HEK293T (cell line): ENCODE data around the gene PDGFA.
"Not testable (repeated sequence)": the region's sequence is repeated elsewhere in the genome, so short reads cannot be mapped to it uniquely, and the experiment has no call there.

Source experiments
- CTCF ChIA-PET: fragments of 350-600 bp; formaldehyde crosslinking; extraction: SDS; loops from one replicate; lab custom pipeline; 2021; ENCODE audit warnings: antibody characterized with exemption, inconsistent platforms; lab: Yijun Ruan, JAX
- POLR2A ChIA-PET: fragments of 350-600 bp; formaldehyde crosslinking; extraction: SDS; loops from one replicate; lab custom pipeline; 2020; ENCODE audit warnings: antibody characterized with exemption, inconsistent platforms; lab: Yijun Ruan, JAX
- DNase-seq: peaks from one replicate; pipeline ENCODE4 v3.0.0; 2012; ENCODE audit warnings: mixed read lengths; ENCODE audit errors: extremely low spot score
- ARNT ChIP-seq: fragments of 450-650 bp; IDR thresholded peaks from 2 replicates; pipeline ENCODE4 v1.6.1; 2017; ENCODE audit warnings: mild to moderate bottlenecking
- BHLHE40 ChIP-seq: fragments of 450-650 bp; IDR thresholded peaks from 2 replicates; pipeline ENCODE4 v1.6.1; 2016; ENCODE audit warnings: mild to moderate bottlenecking, moderate library complexity, borderline replicate concordance
- CTBP1 ChIP-seq: fragments of 450-650 bp; IDR thresholded peaks from 2 replicates; pipeline ENCODE4 v1.6.1; 2016; ENCODE audit warnings: borderline replicate concordance
- ELF4 ChIP-seq: fragments of 450-650 bp; IDR thresholded peaks from 2 replicates; pipeline ENCODE4 v1.6.1; 2017; ENCODE audit warnings: antibody characterized with exemption
- FOXA1 ChIP-seq: fragments of 450-650 bp; IDR thresholded peaks from 2 replicates; pipeline ENCODE4 v1.6.1; 2016; ENCODE audit warnings: mild to moderate bottlenecking
- FOXK2 ChIP-seq: fragments of 450-650 bp; IDR thresholded peaks from 2 replicates; pipeline ENCODE4 v1.6.1; 2016; ENCODE audit warnings: mild to moderate bottlenecking
- FOXM1 ChIP-seq: fragments of 450-650 bp; IDR thresholded peaks from 2 replicates; pipeline ENCODE4 v1.6.1; 2017; ENCODE audit warnings: mild to moderate bottlenecking, borderline replicate concordance
- HDGF ChIP-seq: fragments of 450-650 bp; IDR thresholded peaks from 2 replicates; pipeline ENCODE4 v1.6.1; 2017; ENCODE audit warnings: antibody characterized with exemption, borderline replicate concordance
- L3MBTL2 ChIP-seq: fragments of 450-650 bp; conservative IDR thresholded peaks from 2 replicates; pipeline ENCODE4 v1.6.1; 2016; ENCODE audit warnings: mild to moderate bottlenecking
- LEF1 ChIP-seq: fragments of 450-650 bp; IDR thresholded peaks from 2 replicates; pipeline ENCODE4 v1.6.1; 2017; ENCODE audit warnings: mild to moderate bottlenecking, borderline replicate concordance
- NFRKB ChIP-seq: fragments of 450-650 bp; IDR thresholded peaks from 2 replicates; pipeline ENCODE4 v1.6.1; 2016; ENCODE audit warnings: mild to moderate bottlenecking, moderate library complexity
- SP1 ChIP-seq: fragments of 450-650 bp; IDR thresholded peaks from 2 replicates; pipeline ENCODE4 v1.6.1; 2017
- SUZ12 ChIP-seq: fragments of 450-650 bp; IDR thresholded peaks from 2 replicates; pipeline ENCODE4 v1.6.1; 2016; ENCODE audit warnings: mild to moderate bottlenecking
- TARDBP ChIP-seq: fragments of 450-650 bp; IDR thresholded peaks from 2 replicates; pipeline ENCODE4 v1.6.1; 2016
- ZNF384 ChIP-seq: fragments of 450-650 bp; IDR thresholded peaks from 2 replicates; pipeline ENCODE4 v1.6.1; 2016
- TF ChIP-seq, protein P1 (sequence below): fragments of 450-650 bp; IDR thresholded peaks from 2 replicates; pipeline ENCODE4 v1.6.1; 2016

Gene PDGFA

DNA sequence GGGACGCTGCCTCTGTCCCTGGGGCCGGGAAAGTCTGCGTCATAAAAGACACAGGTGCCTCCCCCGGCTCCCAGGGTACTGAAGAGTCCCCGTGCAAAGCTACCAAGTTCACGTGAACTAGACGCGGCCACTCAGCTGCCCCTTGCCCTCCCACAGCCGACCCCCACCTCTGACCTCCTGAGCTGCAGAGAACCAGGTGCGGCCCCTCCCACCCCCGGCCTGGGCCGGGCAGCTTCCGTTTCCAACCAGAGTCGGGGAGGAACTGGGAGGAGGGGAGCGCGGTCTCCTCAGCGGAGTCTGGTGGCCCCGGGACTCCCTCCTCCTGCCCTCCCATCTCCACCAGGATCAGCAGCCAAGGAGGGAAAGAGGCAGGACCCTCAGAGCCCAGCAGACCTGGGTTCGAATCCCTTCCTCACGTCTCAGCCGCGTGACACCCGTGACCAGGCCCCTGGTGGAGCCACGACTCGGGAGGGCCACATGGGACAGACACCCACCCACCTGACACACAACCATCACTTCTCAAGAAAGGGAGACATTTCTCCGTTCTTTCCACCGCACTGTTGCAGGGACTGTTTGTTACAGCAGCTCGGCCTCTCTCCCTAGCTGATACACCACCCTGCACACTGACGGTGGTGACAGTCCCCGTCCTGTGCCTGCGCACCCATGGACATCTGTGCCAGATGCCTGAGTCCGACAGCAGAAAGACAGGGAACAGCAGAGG is 37.4 kb upstream of the PDGFA start:
- ChIA-PET POLR2A (no interaction called here), CTCF (interaction anchor here (0.6 kb wide), 1 partner anchor 123 kb away, joined by 6 read pairs; no protein-coding TSS in a partner anchor)
- no peak for DNase-seq
- TF ChIP-seq NFRKB: no peak
- no peak for TF ChIP-seq FOXA1
- no peak for TF ChIP-seq FOXM1
- TF ChIP-seq, protein P1, sequence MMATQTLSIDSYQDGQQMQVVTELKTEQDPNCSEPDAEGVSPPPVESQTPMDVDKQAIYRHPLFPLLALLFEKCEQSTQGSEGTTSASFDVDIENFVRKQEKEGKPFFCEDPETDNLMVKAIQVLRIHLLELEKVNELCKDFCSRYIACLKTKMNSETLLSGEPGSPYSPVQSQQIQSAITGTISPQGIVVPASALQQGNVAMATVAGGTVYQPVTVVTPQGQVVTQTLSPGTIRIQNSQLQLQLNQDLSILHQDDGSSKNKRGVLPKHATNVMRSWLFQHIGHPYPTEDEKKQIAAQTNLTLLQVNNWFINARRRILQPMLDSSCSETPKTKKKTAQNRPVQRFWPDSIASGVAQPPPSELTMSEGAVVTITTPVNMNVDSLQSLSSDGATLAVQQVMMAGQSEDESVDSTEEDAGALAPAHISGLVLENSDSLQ: no peak
- no peak for TF ChIP-seq SUZ12
- TF ChIP-seq ZNF384: no peak
- no peak for TF ChIP-seq LEF1
- TF ChIP-seq HDGF: no peak

DNA sequence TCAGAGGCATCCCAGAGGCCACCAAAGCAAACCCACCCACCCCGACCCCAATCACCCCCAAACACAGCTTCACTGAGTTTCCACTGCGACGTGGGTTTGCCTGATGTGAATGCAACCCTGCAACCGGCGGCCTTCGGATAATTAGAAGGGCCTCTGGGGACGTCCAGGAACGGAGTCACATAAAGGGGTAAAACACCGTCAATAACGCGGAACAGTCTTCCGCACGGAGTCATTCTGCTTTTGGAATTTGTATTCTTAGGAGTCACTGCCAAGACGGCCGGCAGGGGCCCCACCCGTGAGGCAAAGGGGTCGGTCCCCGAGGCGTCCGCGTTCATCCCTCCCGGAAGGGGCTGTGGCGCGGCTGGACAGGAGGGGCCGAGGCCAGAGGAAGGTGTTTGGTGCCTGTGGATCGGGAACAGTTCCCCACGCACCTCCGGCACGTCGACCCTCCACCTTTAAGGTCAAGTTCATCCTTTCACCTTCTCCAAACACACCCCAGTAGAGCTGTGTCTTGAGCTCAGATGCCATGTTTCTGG is 36.7 kb upstream of the PDGFA start:
- ChIA-PET POLR2A (no interaction called here), CTCF (no interaction called here)
- TF ChIP-seq ARNT (no peak), SUZ12 (no peak), FOXA1 (no peak), ELF4 (no peak), CTBP1 (no peak), FOXK2 (no peak), L3MBTL2 (no peak), SP1 (no peak), NFRKB (no peak), BHLHE40 (no peak)
- TF ChIP-seq, protein P1: no peak
- DNase-seq: no peak

DNA sequence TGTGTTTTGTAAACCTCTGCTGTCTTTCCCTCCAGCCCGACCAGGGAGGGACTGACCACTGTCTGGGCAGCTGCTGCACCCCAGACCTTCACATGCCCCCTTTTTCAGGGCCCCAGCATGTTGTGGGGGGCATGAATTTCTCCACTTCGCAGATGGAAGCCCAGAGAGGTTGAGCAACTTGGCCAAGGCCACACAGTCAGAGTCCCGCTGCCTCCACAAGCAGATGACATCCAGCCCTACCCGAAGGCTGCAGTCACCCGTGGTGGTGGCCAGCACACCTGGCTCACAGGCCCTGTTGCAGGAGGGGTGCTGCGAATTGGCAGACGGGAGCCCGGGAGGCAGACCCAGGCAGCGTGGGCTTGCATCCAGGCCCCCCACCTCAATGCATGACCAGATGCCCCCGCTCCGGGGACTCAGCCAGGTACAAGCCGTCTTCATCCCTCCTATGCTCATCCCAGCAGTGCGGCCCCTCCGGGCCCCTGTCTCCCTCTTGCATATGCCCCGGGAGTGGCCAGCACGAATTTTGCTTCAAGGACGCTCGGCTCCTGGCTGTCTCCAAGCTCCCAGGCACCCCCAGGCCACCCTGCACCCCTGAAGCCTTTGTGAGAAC is 36.0 kb upstream of the PDGFA start:
- DNase-seq: no peak
- ChIA-PET CTCF (no interaction called here), POLR2A (no interaction called here)
- TF ChIP-seq TARDBP (no peak), BHLHE40 (no peak), FOXM1 (no peak), CTBP1 (no peak), SP1 (no peak), LEF1 (no peak), ARNT (no peak), HDGF (no peak), ELF4 (no peak), FOXA1 (no peak), NFRKB (no peak), ZNF384 (no peak), FOXK2 (no peak)
- TF ChIP-seq, protein P1: no peak

DNA sequence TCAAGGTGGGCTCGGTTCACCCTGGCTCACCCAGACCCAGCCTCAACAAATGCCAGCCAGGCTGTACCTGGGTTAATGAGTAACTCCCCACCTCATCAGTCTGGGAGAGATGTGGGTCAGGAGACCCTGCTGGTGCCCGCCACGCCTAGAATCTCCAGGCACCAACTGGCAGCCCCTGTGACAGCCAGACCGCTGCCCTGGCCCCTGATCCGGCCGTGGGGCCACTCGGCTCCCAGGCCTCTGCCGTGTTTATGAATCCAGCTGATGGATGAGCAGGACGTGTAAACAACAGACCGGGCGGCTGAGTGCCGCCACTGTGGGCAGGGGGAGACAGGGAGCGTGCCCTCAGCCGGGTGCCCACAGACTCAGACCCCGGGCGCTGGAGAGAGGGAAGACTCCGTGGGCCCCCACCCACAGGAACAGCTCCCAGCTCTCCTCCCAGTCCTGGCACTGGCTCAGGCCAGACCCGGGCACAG is 34.0 kb upstream of the PDGFA start:
- ChIA-PET CTCF (no interaction called here), POLR2A (no interaction called here)
- DNase-seq: no peak
- TF ChIP-seq FOXM1 (no peak), TARDBP (no peak), L3MBTL2 (no peak), ZNF384 (no peak), FOXA1 (no peak), ELF4 (no peak), NFRKB (no peak), BHLHE40 (no peak), FOXK2 (no peak), SUZ12 (no peak), CTBP1 (no peak), HDGF (no peak), ARNT (no peak), LEF1 (no peak)

DNA sequence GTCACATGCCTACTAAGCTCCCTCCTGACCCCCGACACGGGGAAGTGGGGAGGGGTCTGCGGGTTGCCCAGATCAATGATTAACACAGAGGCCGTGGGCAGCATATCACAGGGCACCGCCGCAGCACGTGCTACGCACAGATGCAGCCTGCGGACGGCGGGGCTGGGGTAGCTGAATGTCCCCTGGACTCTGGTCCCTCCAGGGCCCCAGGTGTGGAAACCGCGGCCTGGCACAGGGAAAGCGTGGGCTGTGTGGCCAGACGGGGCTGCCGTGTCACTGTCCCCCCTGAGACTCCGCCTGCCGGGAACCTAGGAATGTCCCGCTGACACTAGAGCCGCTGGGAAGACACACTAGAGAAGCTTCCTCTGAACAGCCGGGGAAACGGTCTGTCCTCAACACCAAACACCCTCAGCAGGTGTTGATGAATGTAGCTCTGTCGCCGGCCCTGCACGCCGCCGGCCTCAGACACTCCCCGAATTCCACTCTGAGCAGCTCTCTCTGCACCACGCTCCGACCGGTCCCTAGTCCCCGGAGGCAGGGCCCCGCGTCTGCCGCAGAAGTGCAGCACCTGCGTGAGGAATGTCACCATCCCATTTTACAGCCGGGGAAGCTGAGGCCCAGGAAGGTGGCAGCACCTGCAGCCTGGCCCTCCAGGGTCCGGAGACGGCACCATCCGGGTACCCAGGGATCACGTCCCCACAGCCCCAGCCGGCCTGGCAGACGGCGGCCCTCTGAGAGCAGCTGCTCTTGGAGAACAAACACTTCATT is 33.4 kb upstream of the PDGFA start:
- DNase-seq: no peak
- ChIA-PET CTCF (no interaction called here), POLR2A (interaction anchor here (0.7 kb wide), 1 partner anchor 9 kb away, joined by 3 read pairs; no protein-coding TSS in a partner anchor)
- TF ChIP-seq ARNT: no peak
- no peak for TF ChIP-seq SP1
- TF ChIP-seq FOXA1: no peak
- TF ChIP-seq ZNF384: no peak
- TF ChIP-seq CTBP1: no peak
- TF ChIP-seq ELF4: no peak
- TF ChIP-seq, protein P1: no peak
- no peak for TF ChIP-seq BHLHE40
- TF ChIP-seq LEF1: no peak
- TF ChIP-seq FOXK2: no peak
- no peak for TF ChIP-seq FOXM1
- TF ChIP-seq SUZ12: no peak

DNA sequence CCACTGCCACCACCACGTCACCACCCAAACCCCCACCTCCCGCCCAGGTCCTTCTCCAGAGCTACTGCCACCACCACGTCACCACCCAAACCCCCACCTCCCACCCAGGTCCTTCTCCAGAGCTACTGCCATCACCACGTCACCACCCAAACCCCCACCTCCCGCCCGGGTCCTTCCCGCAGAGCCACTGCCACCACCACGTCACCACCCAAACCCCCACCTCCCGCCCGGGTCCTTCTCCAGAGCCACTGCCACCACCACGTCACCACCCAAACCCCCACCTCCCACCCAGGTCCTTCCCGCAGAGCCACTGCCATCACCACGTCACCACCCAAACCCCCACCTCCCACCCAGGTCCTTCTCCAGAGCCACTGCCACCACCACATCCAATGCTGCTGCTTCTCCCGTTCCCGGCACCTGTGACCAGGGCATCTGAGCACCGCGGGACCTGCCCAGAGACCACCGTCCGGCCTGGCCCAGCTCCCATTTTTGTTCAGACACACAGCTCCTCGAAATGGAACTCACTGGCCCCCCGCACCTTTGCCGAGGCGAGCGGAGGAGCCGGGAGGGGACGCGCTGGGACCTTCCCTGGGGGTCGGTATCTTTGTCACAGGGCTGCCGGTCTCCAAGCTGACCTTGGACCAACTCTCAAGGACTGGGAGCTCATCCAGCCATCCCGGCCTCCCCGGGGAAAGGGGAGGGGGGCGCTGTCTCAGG is 32.7 kb upstream of the PDGFA start:
- CTCF ChIA-PET, DNase-seq: not testable (repeated sequence)
- POLR2A ChIA-PET: interaction anchor here (0.7 kb wide), 1 partner anchor 9 kb away, joined by 3 read pairs; no protein-coding TSS in a partner anchor

DNA sequence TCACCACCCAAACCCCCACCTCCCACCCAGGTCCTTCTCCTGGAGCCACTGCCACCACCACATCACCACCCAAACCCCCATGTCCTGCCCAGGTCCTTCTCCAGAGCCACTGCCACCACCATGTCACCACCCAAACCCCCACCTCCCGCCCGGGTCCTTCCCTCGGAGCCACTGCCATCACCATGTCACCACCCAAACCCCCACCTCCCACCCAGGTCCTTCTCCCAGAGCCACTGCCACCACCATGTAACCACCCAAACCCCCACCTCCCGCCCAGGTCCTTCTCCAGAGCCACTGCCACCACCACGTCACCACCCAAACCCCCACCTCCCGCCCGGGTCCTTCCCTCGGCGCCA is 31.9 kb upstream of the PDGFA start:
- CTCF ChIA-PET, DNase-seq, POLR2A ChIA-PET: not testable (repeated sequence)
